SU-DHL-6 (cell line): ENCODE measurements around the gene C12orf57.

Source experiments
- H2AFZ ChIP-seq: fragments of 200-600 bp; sonication (generic); 2 replicates; pipeline ENCODE4 v1.6.1; 2014; ENCODE audit warnings: low read depth, mild to moderate bottlenecking, moderate library complexity, mixed read lengths, antibody characterized with exemption, low read length; ENCODE audit not compliant: severe bottlenecking
- H3F3A ChIP-seq: fragments of 200-600 bp; shearing (Covaris generic); 2 replicates; pipeline ENCODE4 v1.6.0; 2016; ENCODE audit warnings: antibody characterized with exemption, mild to moderate bottlenecking; ENCODE audit not compliant: insufficient read depth
- H3K27ac ChIP-seq: fragments of 200-600 bp; sonication (generic); 2 replicates; pipeline ENCODE4 v1.5.1; 2016; ENCODE audit warnings: low read depth, mild to moderate bottlenecking, low read length, moderate library complexity, mixed read lengths
- H3K27me3 ChIP-seq: fragments of 200-600 bp; sonication (generic), shearing (Covaris generic); 2 replicates; pipeline ENCODE4 v1.6.0; 2014; ENCODE audit warnings: mild to moderate bottlenecking, low read length
- H3K36me3 ChIP-seq: fragments of 200-600 bp; sonication (generic); 2 replicates; pipeline ENCODE4 v1.6.1; 2014; ENCODE audit warnings: mild to moderate bottlenecking, low read length, mixed read lengths
- H3K4me2 ChIP-seq: fragments of 300-600, 200-600 bp; shearing (Covaris generic), sonication (generic); 2 replicates; pipeline ENCODE4 v1.6.0; 2014; ENCODE audit warnings: low read length, low read depth, mild to moderate bottlenecking; ENCODE audit not compliant: poor library complexity, severe bottlenecking
- H3K4me3 ChIP-seq: fragments of 200-600 bp; sonication (generic); 2 replicates; pipeline ENCODE4 v1.5.1; 2014; ENCODE audit warnings: antibody characterized with exemption, low read length, mild to moderate bottlenecking, mixed read lengths; ENCODE audit not compliant: insufficient read depth, poor library complexity, severe bottlenecking
- H3K79me2 ChIP-seq: fragments of 200-600 bp; sonication (generic); 2 replicates; pipeline ENCODE4 v1.6.1; 2014; ENCODE audit warnings: mild to moderate bottlenecking, low read length, moderate library complexity; ENCODE audit not compliant: insufficient read depth
- H3K9ac ChIP-seq: fragments of 200-600 bp; sonication (generic); 2 replicates; pipeline ENCODE4 v1.7.0; 2014; ENCODE audit warnings: mild to moderate bottlenecking, low read length
- H3K9me2 ChIP-seq: fragments of 200-600 bp; sonication (generic); replicated peaks from 2 replicates; pipeline ENCODE4 v1.6.1; 2014; ENCODE audit warnings: low read length; ENCODE audit not compliant: insufficient read depth
- H3K9me3 ChIP-seq: fragments of 200-600 bp; sonication (generic); 2 replicates; pipeline ENCODE4 v1.6.1; 2014; ENCODE audit warnings: low read length, mixed read lengths; ENCODE audit not compliant: insufficient read depth
- H4K20me1 ChIP-seq: fragments of 200-600 bp; sonication (generic); 2 replicates; pipeline ENCODE4 v1.6.1; 2014; ENCODE audit warnings: low read depth, mild to moderate bottlenecking, antibody characterized with exemption, low read length, moderate library complexity, mixed read lengths
- EZH2phosphoT487 ChIP-seq: fragments of 200-600 bp; sonication (generic), shearing (Covaris generic); conservative IDR thresholded peaks from 2 replicates; pipeline ENCODE4 v1.6.1; 2018; ENCODE audit warnings: mild to moderate bottlenecking, antibody characterized with exemption, low read length, moderate library complexity, mixed read lengths
- TF ChIP-seq, protein P1 (sequence below): fragments of 200-600 bp; sonication (generic); IDR thresholded peaks from one replicate; pipeline ENCODE4 v1.5.1; 2017; ENCODE audit warnings: antibody characterized with exemption, mild to moderate bottlenecking, low read length, moderate library complexity; ENCODE audit not compliant: insufficient read depth, poor library complexity, severe bottlenecking

Gene C12orf57

DNA sequence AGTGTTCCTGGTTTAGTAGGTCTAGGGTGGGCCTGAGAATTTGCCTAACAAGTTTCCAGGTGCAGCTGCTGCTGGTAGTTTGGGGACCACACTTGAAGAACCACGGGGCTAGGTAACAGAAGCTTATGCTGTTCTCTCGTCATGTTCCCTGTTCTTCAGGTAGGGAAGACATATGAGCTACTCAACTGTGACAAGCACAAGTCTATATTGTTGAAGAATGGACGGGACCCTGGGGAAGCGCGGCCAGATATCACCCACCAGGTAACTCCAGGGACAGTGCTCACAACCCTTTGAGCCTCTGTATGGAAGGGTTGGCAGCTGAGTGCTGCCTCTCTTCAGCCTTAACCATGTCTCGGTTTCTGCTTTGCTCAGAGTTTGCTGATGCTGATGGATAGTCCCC lies 30.4 kb downstream of the C12orf57 start:
- Histone ChIP-seq H3K79me2 (peaks cover 36% of the 10 kb centered on the region), H3K4me3 (no peak overlapping the region), H4K20me1 (no peaks in the 10 kb centered on the region), H3K36me3 (peaks cover 4% of the 10 kb centered on the region; the same call in 1 of the 2 replicates), H3F3A (peaks cover 2% of the 10 kb centered on the region; the same call in 1 of the 2 replicates), H2AFZ (no peak overlapping the region), H3K27me3 (no peaks in the 10 kb centered on the region), H3K4me2 (no peak overlapping the region), H3K27ac (no peak overlapping the region), H3K9ac (no peak overlapping the region), H3K9me2 (no peaks in the 10 kb centered on the region), H3K9me3 (no peaks in the 10 kb centered on the region)
- no peak for TF ChIP-seq EZH2phosphoT487
- TF ChIP-seq, protein P1, sequence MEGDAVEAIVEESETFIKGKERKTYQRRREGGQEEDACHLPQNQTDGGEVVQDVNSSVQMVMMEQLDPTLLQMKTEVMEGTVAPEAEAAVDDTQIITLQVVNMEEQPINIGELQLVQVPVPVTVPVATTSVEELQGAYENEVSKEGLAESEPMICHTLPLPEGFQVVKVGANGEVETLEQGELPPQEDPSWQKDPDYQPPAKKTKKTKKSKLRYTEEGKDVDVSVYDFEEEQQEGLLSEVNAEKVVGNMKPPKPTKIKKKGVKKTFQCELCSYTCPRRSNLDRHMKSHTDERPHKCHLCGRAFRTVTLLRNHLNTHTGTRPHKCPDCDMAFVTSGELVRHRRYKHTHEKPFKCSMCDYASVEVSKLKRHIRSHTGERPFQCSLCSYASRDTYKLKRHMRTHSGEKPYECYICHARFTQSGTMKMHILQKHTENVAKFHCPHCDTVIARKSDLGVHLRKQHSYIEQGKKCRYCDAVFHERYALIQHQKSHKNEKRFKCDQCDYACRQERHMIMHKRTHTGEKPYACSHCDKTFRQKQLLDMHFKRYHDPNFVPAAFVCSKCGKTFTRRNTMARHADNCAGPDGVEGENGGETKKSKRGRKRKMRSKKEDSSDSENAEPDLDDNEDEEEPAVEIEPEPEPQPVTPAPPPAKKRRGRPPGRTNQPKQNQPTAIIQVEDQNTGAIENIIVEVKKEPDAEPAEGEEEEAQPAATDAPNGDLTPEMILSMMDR, result no peak

DNA sequence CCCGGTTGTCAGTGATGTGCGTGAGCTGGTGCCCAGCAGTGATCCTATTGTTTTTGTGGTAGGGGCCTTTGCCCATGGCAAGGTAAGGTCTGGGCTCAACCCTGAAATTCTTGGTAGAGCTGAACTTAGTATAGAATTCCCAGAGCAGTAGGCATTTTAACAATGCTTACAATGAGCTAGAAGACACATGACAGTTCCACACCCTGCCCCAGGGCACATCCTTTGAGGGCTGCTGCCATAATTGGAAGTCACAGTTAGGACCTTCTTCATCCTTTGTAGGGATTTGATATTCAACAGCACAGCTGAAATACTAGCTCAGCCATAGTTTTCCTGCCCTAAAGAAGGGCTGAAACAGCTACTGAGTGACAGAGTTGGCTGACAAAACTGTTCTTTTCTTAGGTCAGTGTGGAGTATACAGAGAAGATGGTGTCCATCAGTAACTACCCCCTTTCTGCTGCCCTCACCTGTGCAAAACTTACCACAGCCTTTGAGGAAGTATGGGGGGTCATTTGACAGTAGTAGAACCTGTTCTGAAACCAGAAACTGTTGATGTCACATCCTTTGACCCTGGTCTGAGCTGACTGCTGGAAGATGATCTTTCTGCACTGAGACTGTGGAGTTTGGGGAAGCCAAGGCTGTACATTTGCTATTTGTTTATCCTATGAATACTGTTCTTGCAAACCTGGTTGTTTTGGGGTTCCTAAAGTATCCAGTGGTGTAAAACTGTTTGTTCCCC lies 31.6 kb downstream of the C12orf57 start:
- peaks cover 24% of the 10 kb centered on the region for H3K79me2 ChIP-seq
- H3K27me3 ChIP-seq, result no peaks in the 10 kb centered on the region
- H3F3A ChIP-seq, result no peaks in the 10 kb centered on the region; the same call in 1 of the 2 replicates
- H3K36me3 ChIP-seq, result peaks cover 4% of the 10 kb centered on the region; the same call in 1 of the 2 replicates
- H3K27ac ChIP-seq, result no peak overlapping the region
- TF ChIP-seq, protein P1, result no peak
- no peak for TF ChIP-seq EZH2phosphoT487
- H3K4me2 ChIP-seq, result no peak overlapping the region
- H4K20me1 ChIP-seq, result no peaks in the 10 kb centered on the region
- H3K9ac ChIP-seq, result no peak overlapping the region
- no peak overlapping the region for H2AFZ ChIP-seq
- no peak overlapping the region for H3K4me3 ChIP-seq
- H3K9me2 ChIP-seq, result no peaks in the 10 kb centered on the region
- no peaks in the 10 kb centered on the region for H3K9me3 ChIP-seq

DNA sequence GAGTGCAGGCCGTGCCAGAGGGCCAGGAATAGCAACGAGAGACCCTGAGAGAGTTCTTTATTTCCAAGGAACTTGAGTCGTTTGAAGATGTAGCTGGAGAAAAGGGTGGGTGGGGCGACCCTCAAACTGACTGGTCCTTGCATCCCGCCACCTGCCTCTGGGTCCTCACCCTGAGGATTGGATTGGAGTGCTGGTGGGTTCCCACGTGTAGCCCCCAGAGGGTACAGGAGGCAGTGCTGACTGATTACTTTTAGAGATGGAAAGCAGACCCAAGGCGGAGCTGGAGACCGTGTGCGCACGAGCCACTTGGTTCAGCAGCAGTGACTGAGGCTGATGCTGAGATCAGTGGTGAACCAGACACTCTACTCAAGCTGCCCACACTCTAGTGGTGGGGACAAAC lies 33.8 kb downstream of the C12orf57 start:
- Histone ChIP-seq H3K27me3 (no peaks in the 10 kb centered on the region), H3K27ac (no peak overlapping the region), H3K9me2 (no peaks in the 10 kb centered on the region), H3K79me2 (peaks cover 5% of the 10 kb centered on the region), H3K4me2 (no peak overlapping the region), H3K4me3 (no peak overlapping the region), H3K36me3 (peaks cover 4% of the 10 kb centered on the region; the same call in 1 of the 2 replicates), H3K9ac (no peak overlapping the region), H4K20me1 (no peaks in the 10 kb centered on the region), H3K9me3 (no peaks in the 10 kb centered on the region), H2AFZ (no peak overlapping the region), H3F3A (no peaks in the 10 kb centered on the region; the same call in 1 of the 2 replicates)
- no peak for TF ChIP-seq EZH2phosphoT487
- TF ChIP-seq, protein P1, result no peak
